ENCODE measurements around the gene VEGFA.

Gene VEGFA

DNA sequence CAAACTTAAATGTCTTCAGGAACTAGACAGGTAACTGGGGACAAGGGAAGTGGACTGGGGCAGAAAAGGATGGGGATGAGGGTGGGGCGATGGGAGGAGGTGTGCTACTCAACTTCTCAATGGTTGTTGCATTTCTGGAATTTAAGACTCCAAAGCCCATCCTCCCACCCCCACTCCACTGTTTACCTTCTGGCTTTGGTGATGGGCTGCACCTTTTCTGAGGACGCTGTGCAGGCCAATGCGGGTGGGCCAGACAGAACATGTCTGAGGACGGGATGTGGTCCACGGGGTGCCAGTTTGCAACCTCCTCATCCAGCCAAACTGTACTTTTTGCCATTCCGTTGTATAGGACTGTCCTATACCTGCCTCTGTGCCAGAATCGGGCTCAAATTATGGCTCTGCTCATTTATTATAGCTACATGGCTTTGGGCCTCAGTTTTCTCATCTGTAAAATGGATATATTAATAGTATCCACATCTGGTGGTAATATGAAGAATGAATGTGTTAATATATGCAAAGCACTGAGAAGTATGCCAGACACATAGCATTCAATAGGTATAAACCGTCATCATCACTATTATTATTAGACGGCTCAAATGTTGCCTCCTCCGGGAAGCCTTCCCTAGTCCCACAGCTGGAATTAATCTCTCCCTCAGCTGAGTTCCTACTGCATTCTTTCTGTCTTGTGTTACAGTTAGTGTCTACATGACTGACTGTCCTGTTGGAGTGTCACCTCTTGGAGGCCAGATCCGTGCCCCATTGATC lies 31.0 kb upstream of the VEGFA start:
- DNase-seq (ENCODE audit: low spot score), result no peak

DNA sequence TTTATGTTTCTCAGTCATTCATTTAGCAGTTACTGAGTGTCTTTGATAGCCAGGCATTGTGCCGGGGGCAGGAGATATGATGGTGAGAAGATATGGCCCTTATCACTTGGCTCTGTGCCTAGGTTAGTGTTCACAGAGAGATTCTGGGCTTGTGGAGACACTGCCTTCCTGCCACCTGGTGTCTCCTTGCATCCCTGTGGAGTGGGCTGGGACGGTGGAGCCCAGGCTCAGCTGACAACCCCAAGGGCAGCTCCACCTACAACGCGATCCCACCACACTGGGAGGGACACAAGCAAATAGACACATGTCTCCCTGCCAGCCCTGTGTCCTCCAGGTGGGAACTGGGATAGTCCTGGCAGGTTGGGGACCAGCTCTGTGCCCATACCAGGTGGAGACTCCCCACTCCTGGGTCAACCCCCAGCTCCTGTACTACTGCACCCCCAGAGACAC lies 30.3 kb upstream of the VEGFA start:
- peak; percentile 26 for DNase-seq (ENCODE audit: low spot score)

GRCh38 chr6:43740321-43740960 lies 29.6 kb upstream of the VEGFA start:
- DNase-seq (ENCODE audit: low spot score), result no peak

DNA sequence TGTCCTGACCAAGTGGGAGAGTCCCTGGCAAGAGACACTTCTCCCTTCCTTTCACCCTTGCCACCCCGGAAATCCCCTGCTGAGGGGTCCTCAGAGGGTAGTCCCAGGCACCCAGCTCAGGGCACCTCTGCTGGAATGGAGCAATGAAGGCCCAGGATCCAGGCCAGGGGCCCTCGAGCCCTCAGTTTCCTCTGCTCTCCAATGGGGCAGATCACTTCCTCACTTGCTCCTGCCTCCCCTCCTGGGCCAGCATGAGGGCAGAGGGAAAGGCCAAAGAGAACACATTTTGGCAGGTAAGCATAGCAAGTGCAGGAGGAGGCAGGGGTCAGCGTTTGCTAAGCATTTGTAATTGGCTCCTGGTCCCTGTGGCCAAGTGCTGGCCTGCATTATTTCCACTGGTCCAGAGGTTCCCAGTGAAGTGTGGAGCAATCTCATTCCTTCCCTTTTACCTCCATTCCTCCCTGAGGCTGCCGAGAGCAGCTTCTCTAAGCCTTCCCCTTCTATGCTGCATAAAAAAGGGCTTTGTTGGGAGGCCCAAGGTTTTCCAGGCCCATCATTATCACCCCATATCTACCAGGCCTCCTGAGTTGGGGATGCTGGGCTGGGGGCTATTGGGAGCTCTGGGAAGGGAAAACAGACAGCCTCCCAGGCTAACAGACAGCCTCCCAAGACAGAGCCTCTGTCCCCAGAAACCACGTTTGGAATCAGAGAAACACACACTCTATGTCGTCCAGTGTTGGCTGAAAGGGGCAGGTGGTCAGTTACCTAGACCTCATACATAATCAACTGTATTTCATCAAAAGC lies 28.8 kb upstream of the VEGFA start:
- DNase-seq (ENCODE audit: low spot score), result no peak

DNA sequence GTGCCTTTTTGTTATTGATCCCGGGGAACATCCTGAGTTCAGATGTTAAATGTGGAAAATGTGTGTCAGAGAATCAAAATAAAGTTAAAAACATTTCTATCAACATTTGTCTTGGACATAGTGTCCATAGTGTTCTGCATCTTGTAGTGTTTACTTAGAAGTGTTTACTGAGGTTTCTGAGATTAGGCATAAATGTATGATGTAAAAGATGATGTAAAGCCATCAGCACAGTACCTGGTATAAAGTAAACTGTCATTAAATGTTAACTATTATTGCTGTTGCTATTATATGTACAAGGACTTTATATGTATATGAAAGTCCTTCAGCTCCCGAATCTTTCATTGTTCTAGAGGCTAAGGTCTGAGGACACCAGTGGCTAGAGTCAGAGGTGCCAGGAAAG lies 28.2 kb upstream of the VEGFA start:
- DNase-seq (ENCODE audit: low spot score), result no peak

DNA sequence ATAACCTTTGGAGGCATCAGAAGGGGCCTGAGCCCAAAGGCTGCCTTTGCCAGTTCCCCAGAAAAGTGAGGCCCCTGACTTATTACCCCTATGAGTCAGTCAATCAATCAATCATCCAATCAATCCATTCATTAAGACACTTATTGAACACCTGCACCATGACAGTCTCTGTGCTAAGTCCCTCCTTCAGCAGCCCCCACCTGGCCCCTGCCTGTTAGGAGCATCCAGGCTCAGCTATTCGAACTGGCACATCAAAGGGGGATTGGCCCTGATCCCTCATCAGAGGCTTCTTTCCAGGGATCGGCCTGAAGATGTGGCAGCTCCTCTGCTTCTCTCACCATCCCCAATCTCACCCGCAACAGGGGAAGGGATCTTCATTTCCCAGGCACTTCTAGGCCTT lies 27.7 kb upstream of the VEGFA start:
- no peak for DNase-seq (ENCODE audit: low spot score)

GRCh38 chr6:43742931-43743632 lies 26.9 kb upstream of the VEGFA start:
- no peak for DNase-seq (ENCODE audit: low spot score)

GRCh38 chr6:43743682-43744381 lies 26.2 kb upstream of the VEGFA start:
- no peak for DNase-seq (ENCODE audit: low spot score)

DNA sequence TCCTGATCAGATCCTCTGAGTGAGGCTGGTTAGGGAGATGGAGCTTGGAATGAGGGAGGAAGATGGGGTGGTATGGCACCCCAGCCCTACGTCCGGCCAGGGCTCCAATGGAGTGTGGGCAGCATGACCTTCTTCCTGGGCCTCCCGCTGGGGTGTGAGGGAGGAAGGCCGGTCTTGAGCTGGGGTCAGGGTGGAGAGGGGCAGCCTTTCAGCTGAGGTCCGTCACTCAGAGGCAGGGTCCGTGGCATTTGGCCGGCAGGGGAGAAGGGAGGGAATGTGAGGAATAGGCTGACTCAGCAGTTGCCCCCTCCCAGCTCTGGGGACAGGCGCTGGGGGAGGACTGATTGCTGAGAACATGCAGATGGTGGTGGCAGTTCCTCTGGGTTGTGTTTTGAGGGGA lies 25.5 kb upstream of the VEGFA start:
- no peak for DNase-seq (ENCODE audit: low spot score)

DNA sequence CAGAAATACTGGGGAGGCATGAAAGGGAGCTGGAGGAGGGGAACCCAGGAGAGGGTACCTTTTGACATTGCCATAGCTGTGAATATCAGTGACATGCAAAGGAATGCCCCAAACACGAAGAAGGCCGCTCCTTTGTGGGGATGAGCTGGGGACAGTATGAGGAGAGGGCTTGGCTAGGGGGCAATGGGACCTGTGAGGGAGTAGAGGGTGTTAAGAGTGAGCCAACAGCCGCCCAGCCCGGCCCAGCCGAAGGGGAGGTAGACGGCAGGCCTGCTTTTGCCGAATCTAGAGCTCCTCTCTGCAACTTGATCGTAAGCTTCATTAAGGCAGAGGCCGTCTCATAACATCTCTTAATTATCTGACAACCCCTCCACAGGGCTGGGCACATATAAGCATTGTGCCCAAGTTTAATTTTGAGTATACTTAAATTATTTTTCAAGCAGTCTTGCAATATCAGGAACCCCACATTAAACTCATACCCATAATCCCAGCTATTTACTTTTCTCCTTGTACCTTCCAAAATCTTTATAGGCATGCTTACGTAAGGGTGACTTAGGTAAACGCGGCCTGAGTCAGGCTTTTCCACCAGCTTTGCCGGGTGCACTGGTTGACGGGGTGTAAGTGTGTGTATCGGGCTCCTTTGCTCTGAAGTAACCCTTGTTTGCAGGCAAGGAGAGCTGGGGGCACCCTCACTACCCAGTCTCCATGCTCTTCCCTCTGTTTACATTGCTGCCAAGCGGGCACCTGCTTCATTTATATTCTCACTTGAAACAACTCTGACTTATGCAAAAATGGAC lies 24.9 kb upstream of the VEGFA start:
- no peak for DNase-seq (ENCODE audit: low spot score)

GRCh38 chr6:43746071-43746470 lies 23.9 kb upstream of the VEGFA start:
- no peak for DNase-seq (ENCODE audit: low spot score)

DNA sequence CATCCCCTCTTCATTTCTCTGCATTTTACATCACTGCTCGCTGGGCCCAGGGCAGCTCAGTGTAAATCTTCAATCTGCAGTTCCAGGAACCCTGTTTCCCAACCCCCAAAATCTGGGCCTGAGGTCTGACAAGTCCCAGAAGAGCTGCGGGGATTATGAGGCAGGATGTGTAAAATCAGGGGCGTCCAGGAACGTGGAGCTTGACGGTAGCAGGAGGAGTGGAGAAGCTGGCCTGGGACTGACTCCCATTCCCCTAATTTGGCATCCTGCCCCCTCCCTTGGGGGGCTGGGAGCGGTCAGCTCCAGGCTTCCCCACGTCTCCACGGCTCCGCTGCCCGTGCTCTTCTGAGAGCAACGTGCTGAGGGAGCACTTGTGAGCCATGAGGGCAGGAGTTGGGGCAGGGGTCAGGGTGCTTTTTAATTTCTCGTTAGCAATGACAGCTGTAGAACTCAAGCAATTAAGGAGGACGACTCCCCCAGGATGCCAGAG lies 23.4 kb upstream of the VEGFA start:
- no peak for DNase-seq (ENCODE audit: low spot score)

GRCh38 chr6:43747784-43748183 lies 22.2 kb upstream of the VEGFA start:
- DNase-seq (ENCODE audit: low spot score), result no peak

- no peak for DNase-seq (ENCODE audit: low spot score)
Observed at GRCh38 chr6:43748765-43749164, 21.2 kb upstream of the VEGFA start.

DNA sequence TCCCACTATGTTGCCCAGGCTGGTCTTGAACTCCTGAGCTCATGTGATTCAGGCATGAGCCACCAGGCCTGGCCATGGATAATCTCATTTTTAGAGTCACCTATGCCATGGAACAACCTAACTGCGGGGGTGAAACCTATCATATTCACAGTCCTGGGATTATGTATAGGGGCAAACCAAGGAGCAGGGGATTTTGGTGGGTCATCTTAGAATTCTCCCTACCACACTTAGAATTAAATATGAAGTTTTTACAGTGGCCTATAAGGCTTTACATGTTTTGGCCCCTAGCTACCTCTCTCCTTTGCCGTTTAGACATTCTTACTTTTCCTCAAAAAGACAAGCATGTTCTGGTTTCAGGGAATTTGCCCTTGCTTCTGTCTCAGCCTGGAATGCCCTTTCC lies 20.6 kb upstream of the VEGFA start:
- no peak for DNase-seq (ENCODE audit: low spot score)

- DNase-seq (ENCODE audit: low spot score), result no peak
Observed at GRCh38 chr6:43750622-43751021, 19.4 kb upstream of the VEGFA start.

DNA sequence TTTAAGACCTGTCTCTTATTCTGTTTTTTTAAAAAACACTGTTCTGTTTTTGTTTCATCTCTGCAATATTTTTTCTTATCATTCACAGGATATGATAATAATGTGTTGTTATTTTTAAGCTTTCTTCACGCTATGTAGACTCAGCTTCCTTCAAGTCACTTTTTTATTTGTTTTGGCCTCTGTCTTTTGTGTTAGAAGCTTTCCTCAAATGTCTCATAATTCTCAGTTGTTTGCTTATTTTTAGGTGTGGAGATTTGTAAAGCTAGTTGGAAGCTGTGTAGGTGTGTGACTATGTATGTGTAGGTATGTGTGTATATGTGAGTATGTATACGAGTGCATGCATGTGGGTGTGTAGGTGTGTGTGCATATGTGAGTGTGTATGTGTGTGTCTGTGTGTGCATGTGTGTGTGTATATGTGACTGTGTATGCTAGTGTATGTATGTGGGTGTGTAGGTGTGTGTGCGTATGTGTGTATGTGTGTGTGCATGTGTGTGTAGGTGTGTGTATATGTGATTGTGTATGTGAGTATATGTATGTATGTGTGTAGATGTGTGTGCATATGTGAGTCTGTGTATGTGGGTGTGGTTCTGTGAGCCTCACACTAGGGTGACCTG lies 16.3 kb upstream of the VEGFA start:
- DNase-seq (ENCODE audit: low spot score), result no peak

DNA sequence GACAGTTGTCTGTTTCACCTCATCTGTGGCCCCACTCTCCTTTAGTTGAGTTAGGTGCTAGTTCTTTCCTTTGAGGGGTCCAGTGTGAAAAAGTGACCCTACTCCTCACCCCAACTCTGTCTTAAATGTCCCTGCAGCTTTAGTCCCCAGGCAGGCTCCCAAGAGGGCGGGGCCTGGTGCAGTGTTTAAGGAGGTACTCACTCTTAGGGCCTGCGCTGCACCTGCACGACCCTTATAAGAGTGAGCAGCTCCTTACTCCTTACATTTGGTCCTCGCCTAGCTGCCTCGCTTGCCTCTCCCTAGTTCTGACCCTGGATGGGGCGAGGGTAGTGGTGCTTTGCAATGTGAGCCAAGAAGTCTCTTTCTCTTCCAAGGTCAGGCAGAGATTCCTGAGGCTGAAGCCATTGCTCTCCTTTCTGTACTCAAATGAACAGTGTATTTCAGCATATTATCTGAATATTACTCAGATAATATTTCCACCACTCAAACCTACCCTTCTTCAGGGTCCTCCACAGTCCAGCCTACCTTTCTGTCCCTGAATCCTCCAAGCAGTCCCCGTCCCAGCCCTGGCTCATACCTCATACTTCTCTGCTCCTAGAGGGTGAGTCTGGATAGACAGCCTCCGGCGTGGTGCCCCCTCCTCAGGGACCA lies 11.9 kb upstream of the VEGFA start:
- no peak for DNase-seq (ENCODE audit: low spot score)

DNA sequence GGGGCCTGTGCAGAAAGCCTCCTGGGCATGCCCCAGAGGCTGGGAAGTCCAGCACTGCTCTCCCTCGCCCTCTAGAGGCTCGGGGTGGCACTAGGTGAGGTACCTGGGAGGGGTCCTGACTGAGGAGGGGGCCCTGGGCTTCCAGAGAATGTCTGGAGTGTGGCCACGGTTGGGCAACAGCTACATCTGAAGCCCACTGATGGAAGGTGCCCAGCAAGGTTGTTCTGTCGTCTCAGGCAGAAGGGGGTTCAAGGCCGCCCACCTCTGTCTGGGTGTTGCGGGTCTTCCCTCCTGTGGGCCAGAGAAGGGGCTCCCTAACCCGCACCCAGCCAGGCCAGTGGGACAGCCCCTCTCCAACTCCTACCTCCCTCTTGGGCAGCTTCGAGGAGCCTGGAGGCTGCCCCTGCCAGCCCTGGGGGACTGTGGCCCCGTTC lies 11.4 kb upstream of the VEGFA start:
- DNase-seq (ENCODE audit: low spot score), result no peak
